ENCODE measurements around the gene VPS37B.

The VPS37B gene

DNA sequence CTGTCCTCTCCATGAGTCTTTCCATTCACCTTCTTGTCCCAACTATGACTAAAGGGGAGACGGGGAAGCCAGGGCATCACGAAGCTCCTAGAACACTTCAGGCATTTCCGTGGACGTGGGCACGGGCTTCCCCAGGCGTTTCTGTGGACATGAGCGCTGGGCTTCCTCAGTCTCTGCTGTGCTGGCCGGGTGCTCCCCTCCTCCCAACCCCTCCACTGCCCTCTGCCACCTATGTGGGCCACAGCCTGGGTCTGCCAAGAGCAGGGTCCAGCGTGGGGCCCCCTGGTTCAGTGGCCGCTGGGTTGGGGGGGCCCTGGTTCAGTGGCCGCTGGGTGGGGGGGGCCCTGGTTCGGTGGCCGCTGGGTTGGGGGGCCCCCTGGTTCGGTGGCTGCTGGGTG lies 45.9 kb downstream of the VPS37B start:
- TF ChIP-seq GATA3 (IDR thresholded peaks at IDR 0.05; ENCODE audit: low read depth, low read length) (no peak), GATA2 (IDR thresholded peaks at IDR 0.05; ENCODE audit: low read depth, low read length) (no peak)

DNA sequence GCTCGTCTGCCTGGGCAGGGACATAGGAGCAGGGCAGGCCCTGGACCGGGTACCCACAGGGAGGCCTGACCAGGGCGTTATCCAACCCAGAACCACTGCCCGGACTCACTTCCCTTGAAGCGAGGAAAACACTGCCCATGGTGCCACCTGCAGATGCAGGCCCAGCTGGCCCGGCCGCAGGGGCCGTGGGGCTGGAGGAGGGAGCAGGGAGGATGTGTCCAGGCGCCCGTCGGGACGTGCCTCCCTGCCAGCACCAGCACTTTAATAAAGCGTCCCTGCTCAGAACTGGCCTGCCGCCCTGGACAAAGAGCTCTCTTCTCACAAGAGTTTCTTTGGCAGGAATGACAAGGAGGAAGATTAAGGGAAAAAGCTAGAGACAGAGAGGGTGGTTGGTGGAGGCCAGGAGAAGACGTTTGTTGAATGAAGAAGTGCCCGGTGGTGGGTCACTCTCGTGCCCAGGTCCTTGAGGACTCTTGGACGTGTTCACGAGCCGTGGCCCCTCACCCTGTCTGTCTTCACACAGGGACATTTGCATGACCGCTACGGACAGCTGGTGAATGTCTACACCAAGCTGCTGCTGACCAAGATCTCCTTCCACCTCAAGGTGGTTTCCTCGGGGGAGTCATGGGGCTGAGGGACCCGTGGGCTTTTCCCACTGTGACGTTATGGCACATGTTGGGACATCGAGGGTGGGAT lies 46.4 kb downstream of the VPS37B start:
- TF ChIP-seq GATA2 (IDR thresholded peaks at IDR 0.05; ENCODE audit: low read depth, low read length), result no peak
- no peak for TF ChIP-seq GATA3 (IDR thresholded peaks at IDR 0.05; ENCODE audit: low read depth, low read length)

DNA sequence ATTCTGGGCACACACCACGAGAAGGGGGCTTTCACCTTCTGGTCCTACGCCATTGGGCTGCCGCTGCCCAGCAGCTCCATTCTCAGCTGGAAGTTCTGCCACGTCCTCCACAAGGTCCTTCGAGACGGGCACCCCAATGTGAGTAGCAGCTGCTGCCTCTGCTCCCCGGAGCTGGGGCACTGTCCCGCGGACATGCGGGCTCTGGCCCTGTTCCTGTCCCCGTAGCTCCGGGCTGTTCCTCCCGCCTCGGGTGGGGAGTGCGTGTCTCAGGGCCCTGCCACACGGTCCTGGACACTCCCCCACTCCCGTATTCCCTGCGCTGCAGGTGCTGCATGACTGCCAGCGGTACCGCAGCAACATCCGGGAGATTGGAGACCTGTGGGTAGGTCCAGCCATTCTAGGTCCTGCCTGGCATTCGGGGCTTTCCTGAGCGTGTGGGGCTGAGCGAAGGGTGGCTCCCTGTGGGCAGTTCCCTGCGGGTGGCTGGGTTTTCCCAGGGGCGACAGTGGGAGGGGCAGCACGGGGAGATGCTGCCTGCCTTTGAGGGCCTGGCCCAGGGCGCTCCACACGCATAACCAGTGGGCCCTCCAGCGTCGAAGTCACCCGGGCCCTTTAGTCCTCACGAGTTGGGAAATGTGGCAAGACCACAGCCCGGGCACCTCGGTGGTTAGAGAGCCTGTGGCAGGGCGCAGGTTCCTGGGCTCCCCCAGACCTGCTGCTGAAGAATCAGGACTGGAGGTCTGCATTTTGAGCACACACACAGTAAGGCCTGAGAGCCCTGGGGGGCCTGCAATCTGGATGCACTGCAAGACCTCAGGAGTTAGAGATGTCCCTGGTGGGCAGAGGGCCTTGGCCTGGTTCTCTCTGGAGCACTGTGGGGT lies 47.2 kb downstream of the VPS37B start:
- no peak for TF ChIP-seq GATA2 (IDR thresholded peaks at IDR 0.05; ENCODE audit: low read depth, low read length)
- TF ChIP-seq GATA3 (IDR thresholded peaks at IDR 0.05; ENCODE audit: low read depth, low read length), result no peak

DNA sequence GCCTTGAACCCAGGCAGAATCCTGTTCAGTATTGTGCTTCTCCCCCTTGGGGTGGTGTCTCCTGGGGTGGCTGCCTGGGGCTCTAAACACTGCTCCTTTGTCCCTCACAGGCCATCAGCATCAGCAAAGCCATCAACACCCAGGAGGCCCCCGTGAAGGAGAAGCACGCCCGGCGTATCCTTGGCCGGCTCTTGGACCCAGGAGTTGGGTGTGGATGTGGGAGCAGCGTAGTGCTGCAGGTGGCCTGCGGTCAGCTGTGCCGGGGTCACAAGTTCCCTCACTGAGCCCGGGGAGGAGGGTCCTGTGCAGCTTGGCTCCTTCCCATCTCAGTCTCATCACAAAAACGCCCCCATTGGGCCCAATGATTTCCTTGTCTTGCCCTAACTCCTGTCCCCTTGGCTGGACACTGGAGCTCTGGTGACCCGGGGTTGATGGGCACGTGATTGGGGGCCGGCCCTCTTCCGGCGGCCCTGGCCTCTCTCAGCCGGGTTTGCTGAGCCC lies 48.0 kb downstream of the VPS37B start:
- TF ChIP-seq GATA2 (IDR thresholded peaks at IDR 0.05; ENCODE audit: low read depth, low read length), result no peak
- TF ChIP-seq GATA3 (IDR thresholded peaks at IDR 0.05; ENCODE audit: low read depth, low read length), result no peak

DNA sequence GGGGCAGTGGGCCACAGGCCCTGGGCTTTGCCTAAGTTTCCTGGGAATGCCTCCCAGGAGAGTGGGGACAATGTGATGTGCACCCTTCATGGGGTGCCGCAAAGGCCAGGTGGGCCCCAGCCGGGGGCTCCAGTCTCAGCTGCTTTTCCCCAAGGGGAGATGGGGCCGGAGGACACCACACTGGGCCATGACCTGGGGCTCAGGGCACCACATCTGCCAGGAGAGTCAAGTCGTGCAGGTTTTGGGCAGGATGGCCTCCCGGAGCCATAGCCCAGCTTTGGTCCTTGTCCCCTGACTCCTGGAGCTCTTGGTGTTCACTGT lies 48.4 kb downstream of the VPS37B start:
- TF ChIP-seq GATA2 (IDR thresholded peaks at IDR 0.05; ENCODE audit: low read depth, low read length), result no peak
- no peak for TF ChIP-seq GATA3 (IDR thresholded peaks at IDR 0.05; ENCODE audit: low read depth, low read length)

DNA sequence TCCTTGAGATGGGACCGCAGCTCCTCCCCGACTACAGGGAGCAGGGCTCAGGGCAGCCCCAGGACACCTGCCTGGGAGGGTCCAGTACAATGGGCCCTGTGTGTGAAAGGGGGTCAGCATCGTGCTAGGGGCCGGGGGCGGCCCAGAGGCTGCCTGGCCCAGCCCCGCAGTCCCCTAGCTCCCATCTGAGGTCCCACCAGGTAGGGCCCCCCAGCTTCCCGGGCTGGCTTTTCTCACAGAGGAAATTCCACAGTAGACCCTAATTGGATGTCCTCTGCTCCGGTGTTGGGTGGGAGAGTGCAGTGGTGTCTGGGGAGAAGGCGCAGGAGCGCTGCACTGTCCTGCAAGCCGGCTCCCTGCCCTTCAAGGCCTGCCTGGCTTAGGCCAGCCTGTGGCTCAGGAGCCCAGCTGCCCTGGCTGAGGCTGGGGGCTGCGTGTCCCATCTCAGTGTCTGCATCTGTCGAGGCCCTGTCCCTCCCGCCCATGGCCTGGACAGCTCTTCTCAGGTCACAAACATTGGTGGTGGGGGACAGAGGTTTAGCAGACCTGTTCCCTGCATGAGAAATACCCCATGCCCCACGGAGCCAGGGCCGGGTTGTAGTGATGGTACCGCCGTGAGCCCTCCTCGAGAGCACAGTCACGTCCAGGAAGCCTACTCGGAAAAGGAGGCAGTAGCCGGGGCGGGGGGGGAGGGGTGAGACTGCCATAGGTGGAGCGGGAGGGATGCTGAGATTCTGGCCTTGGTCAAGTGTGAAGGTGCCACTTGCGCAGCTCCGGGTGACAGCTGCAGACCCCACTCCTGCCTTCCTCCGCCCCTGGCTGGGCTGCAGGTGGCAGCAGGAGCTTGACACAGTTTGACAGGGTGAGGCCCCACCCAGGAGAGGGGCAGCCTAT lies 49.1 kb downstream of the VPS37B start:
- TF ChIP-seq GATA3 (IDR thresholded peaks at IDR 0.05; ENCODE audit: low read depth, low read length), result no peak
- TF ChIP-seq GATA2 (IDR thresholded peaks at IDR 0.05; ENCODE audit: low read depth, low read length), result no peak

DNA sequence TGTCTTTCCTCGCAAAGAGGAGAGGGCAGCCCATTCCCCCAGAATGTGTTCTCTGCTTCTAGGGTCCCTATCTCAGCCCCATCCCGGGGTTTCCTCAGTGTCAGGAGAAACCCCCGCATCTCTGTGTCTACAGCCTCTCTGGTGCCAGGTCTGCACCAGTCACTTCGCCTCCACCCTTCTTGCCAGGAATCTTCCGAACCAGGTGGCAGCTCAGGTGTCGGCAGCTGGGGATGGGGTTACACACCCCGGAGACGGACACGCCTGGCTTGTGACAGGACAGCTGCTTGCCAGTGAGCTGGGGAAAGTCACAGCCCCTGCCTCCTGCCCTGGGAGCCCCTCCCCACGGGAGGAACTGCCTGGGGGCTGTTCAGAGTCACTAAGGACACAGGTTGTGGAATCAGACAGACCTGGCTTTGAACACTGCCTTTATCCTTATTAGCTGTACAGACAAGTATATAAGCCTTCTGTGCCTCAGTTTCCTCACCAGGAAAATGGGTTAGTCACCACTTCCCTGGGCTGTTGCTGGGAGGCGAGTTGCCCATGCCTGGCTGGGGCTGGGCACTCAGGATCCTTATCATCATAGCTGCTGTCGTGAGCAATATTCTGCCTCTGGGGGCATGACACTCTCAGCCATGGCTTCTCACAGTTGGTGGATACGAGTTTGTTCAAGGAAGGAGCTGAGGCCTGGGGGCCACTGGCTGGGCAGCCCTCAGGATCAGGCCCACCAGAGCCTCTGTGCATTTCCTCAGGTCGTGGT lies 49.9 kb downstream of the VPS37B start:
- TF ChIP-seq GATA2 (IDR thresholded peaks at IDR 0.05; ENCODE audit: low read depth, low read length), result no peak
- TF ChIP-seq GATA3 (IDR thresholded peaks at IDR 0.05; ENCODE audit: low read depth, low read length), result no peak

DNA sequence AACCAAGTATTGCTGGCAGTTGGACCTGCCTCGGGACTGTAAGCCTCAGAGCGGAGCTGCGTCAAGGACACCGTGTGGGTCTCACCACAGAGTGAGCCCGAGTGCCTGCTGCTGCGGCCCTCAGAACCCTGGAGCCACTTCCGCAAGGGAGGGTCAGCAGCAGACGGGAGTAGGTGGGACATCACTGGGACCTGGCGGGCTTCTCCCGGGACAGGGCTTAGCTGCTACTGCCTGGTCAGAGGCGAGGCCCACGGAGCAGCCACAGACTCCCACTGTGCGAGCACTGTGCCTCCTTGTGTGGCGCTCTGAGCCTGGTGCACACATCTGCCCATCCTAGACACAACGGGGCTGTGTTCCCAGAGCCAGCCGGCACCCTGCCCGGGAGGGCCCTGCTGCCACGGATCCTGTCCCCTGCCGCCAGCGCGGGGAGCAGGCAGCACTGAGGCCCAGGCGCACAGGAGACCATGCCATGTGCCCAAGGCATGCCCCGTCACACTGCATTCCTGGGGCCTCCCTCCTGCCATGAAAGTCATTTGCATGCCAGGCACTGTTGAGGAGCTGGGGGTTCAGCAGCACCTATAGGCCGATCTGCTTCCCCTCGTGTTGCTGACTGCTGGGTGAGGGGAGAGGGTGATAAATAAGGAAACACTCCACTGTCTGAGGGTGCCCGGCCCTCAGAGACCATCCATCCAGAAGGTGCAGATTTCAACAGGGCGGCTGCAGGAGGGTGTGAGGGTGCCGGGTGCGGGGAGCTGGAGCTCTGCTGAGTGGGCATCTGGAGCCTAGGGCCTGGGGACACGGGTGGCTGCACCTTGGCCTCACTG lies 50.7 kb downstream of the VPS37B start:
- TF ChIP-seq GATA3 (IDR thresholded peaks at IDR 0.05; ENCODE audit: low read depth, low read length) (no peak), GATA2 (IDR thresholded peaks at IDR 0.05; ENCODE audit: low read depth, low read length) (no peak)

DNA sequence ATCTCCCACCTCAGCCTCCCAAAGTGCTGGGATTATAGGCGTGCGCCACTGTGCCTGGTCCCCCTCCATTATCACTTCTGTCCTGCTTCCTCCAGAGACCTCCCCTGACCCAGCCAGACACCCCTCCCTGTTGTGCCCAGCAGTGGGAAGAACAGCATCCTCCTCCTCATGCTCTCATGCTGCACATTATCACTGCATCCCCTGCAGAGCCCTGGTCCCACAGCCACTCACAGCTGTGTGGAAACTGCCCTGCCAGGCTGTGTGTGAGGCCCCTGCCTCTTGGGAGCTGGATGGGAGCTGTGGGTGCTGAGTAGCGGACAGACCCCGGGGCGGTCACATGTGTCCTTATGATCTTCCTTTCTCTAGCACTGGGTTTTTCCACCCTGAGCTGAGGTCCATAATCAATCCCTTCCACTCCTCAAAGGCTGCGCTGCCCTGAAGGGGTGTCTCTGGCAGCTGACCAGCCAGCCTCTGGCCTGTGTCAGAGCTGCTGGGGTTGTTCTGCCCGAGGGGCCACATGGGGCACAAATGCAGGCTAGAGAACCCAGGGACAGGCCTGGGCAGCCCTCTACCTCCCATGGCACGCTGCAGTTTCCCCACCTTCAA lies 51.5 kb downstream of the VPS37B start:
- TF ChIP-seq GATA2 (IDR thresholded peaks at IDR 0.05; ENCODE audit: low read depth, low read length) (no peak), GATA3 (IDR thresholded peaks at IDR 0.05; ENCODE audit: low read depth, low read length) (no peak)

DNA sequence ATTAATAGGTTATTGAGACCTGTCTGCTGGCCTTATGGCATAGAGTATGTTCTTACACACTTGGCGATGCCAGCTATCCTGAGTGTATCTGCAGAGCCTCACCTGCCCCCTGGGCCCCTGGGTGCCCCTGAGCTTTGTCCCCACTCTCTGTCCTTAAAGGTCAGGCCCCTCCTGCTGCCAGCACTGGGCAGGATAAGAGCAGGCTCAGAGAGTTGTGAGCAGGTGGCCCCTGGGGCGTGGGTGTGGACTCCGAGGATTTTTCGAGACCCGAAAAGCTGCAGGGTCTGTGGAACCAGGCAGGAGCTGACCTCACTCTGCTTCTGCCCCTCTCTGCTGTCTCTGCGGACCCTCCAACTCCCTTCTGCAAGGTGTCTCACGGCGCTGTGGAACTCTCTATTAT lies 52.5 kb downstream of the VPS37B start:
- no peak for TF ChIP-seq GATA3 (IDR thresholded peaks at IDR 0.05; ENCODE audit: low read depth, low read length)
- no peak for TF ChIP-seq GATA2 (IDR thresholded peaks at IDR 0.05; ENCODE audit: low read depth, low read length)

DNA sequence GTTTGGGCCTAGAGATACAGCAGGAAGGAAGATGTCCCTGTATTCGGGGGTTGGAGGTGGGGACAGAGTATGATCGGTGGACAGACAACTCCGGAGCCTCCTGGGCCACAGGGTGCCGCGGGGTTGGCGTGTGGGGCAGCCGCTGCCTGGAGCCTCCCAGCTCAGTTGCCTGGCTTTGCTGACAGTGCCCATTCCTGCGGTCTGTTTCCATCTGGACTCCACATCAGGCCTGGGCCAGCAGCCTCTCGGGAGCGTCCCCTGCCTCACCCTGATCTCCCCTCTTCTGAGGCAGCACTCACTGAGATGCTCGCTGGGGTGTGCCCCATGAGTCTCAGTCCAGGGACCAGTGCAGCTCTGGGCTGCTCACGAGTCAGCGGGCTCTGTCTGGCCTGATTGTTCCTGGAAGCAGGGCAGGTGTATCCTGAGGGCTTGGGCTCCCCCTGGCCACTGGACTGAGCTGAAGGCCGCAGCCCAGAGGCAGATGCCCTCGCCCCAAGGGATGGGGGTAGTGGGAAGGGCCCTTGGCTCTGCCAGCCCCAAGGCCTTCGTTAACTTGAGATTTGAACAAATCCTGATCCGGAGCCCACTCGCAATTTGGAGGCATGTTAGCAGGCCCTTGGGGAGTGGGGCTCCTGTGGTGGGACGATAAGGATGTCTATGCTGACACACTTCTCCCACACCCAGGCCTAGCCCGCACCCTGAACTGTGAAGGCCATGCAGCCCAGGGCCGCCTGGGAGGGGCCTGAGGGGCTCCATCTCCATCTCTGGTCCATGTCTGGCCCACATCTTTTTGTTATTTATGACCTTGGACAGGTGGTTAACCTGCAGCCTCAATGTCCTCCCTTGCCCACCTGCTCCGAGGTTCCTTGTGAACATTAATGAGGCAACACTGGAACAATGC lies 53.2 kb downstream of the VPS37B start:
- TF ChIP-seq GATA3 (IDR thresholded peaks at IDR 0.05; ENCODE audit: low read depth, low read length), result no peak
- TF ChIP-seq GATA2 (IDR thresholded peaks at IDR 0.05; ENCODE audit: low read depth, low read length), result no peak
